Fibroblast of villous mesenchyme (primary cell): ENCODE data around the gene ILKAP. TPM values are rescaled to one million over a fixed set of nuclear protein-coding genes. Genes with fewer than 3 reads are reported as not detected.
A peak's percentile ranks its signal among the peaks of the same experiment; 100 is the strongest.

Experiments used
- DNase-seq: peaks from one replicate; pipeline ENCODE4 v3.0.0-alpha.2; 2010; ENCODE audit warnings: low read depth
- H3K4me3 ChIP-seq: 2 replicates; pipeline ENCODE4 v1.5.1; 2011; ENCODE audit warnings: low read depth, mild to moderate bottlenecking, low read length
- total RNA-seq: library from RNA; depleted of rRNA; stranded (reverse); fragments of >200 nt; gene quantifications from 2 replicates; pipeline ENCODE4 v1.2.3, GENCODE V29; 2012
- TF ChIP-seq, protein P1 (sequence below): IDR thresholded peaks from 2 replicates; pipeline ENCODE4 v1.5.1; 2012; ENCODE audit warnings: low read depth, mild to moderate bottlenecking, low read length; ENCODE audit not compliant: insufficient read depth

Gene ILKAP
- total RNA-seq, 1 donor, result 22.5 TPM

DNA sequence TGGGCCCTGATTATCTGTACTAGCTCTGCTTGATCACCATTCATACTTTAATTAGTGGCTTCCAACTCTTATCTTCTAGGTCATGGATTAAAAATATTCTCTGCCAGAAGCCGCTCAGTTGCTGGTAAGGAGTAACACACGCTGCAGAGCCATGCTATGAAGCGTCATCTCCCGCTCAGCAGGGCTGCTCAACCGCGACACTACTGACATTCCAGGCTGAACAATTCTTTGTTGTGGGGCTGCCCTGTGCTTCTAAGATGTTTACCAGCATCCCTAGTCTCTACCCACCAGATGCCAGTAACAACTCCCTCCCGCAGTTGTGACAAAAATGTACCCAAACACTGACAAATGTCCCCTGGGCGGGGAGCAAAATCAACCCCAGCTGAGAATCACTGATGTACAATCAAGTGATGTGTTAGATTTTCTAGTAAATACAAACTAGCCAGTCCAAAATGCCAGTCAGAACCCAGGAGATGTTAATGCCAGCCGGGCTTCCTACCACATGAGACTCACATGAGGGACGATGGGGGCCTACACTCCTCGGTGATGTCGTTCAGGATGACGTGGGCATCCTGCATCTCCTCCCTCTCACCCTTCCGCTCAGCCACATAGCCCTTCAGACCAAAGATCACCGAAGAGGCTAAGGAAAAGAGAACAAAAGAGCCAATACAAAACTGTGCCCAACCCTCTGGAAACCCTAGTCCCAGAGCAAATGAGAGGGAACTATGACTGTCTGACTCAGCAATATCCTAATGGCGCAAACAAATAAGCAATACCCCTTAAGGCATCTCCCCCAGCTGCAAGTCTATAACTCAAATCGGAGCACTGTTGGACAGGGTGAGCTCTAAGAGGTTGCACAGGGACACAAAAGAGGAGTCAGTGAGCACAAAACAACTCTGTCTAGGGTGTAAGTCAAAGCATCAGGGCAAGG is 15.6 kb downstream of the ILKAP start:
- TF ChIP-seq, protein P1, sequence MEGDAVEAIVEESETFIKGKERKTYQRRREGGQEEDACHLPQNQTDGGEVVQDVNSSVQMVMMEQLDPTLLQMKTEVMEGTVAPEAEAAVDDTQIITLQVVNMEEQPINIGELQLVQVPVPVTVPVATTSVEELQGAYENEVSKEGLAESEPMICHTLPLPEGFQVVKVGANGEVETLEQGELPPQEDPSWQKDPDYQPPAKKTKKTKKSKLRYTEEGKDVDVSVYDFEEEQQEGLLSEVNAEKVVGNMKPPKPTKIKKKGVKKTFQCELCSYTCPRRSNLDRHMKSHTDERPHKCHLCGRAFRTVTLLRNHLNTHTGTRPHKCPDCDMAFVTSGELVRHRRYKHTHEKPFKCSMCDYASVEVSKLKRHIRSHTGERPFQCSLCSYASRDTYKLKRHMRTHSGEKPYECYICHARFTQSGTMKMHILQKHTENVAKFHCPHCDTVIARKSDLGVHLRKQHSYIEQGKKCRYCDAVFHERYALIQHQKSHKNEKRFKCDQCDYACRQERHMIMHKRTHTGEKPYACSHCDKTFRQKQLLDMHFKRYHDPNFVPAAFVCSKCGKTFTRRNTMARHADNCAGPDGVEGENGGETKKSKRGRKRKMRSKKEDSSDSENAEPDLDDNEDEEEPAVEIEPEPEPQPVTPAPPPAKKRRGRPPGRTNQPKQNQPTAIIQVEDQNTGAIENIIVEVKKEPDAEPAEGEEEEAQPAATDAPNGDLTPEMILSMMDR, result no peak
- no peak for DNase-seq
- H3K4me3 ChIP-seq, result no peak overlapping the region

DNA sequence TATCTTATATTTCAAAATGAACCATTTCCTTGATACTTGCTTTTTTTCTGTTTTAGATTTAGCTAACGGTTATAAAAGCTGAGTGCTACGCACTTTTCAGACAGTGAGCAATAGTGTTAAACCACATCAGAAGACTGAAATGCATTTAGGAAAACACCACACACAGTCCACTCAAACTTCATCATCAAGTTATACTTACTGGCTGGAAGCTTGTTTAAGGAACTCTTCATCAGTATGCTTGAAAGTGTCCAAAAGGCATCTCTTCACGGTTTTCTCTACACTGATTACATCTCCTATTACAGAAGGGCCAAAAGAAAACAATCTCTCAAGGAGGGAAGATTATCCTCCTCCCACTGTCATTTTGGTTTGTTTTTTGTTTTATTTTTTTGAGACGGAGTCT is 19.7 kb downstream of the ILKAP start:
- TF ChIP-seq, protein P1, result no peak

DNA sequence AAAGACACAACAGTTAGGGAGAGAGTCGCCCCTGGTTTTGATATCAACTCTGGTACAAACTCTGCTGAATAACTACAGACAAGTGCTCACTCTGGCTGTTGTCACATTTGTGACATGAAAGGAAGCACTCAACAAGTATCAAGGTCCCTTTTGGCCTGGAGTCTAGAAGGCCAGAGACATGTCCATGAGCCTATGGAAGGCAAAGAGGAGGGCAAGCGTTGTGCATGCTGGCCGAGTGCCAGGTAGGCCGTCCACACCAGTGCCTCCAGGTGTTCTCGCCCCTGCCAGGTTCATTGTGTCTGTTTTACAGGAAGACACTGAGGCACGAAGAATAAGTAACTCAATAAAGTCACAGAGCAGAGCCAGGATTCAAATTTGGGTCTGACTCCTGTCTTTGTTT is 21.1 kb downstream of the ILKAP start:
- no peak for DNase-seq
- TF ChIP-seq, protein P1, result no peak
- H3K4me3 ChIP-seq, result no peak overlapping the region

More for the DNA sequence above, 19.7 kb downstream of the ILKAP start:
- peak; percentile 14 for DNase-seq
- no peak overlapping the region for H3K4me3 ChIP-seq

DNA sequence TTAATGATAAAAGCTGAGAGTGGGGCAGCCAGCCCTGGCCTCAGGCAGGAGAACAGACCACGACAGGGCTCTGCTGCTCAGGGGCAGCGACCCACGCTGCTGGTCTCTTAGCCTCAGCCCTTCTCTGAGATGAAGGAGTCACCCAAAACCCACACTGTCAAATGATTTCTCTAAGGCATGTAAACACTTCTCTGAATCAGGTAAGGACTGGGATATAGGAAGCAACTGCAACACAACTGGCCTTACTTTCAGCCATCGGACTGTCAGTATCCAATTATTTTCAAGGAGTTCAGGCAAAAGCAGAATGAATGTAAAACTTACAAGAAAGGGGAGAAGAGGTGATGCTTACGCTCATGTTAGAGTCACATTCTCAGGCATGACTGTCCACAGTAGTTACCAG is 22.9 kb downstream of the ILKAP start:
- TF ChIP-seq, protein P1, result no peak
- no peak for DNase-seq
- no peak overlapping the region for H3K4me3 ChIP-seq

DNA sequence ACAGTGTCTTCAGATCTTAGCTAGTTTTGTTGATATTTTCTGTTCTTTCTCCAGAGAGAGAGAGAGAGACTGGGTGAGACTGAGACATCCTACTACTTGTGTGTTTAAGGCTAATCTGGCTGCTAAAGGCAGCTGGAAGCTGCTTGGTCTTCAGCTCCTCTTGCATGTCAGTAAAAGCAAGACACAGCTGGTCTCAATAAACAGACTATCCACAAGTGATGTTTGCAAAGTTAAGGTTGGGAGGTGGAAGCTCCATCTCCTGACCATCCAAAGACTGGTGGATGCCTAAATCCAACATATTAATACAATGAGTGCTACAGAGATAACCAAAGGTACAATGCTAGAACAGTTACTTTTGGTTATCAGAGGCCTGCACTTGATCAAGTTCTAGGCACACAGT is 26.9 kb downstream of the ILKAP start:
- no peak overlapping the region for H3K4me3 ChIP-seq
- TF ChIP-seq, protein P1, result no peak
- peak; percentile 59 for DNase-seq

DNA sequence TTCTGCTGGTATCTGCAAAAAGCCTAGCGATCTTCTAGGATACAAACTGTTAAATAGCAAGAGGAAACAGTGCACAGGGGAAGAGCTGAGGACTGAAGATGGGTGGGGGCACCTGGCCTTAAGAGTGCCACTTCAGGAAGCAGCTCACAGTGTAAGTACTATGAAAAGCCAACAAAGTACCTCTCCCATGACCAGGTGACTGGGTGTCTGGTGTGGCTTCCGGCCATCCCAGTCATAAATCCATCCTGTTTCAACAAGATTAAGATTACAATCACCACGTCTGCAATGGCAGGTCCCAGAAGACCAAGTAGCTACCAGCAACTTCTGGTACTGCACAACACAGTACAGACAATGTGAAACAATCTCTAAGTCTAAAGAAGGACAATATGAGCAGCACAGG is 28.8 kb downstream of the ILKAP start:
- no peak for DNase-seq
- H3K4me3 ChIP-seq, result no peak overlapping the region
- TF ChIP-seq, protein P1, result no peak

DNA sequence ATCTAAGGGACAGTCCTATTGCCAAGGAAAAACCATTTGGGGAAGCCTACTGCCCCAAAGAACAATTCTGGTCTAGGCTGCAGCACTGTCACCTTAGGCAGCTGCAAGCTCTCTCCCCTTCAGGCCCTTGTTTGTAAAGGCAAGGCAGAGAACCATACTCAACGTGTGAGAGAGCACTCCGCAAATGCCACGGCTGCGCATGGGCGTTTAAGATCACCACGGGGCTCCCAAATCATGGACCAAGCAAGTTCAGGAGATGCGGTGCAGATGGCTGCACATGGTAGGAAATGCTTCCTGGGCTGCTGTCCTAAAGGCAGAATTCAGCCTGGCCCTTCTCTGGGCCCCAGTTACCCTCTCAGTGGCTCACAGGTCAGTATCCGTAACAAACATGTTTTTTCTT is 29.2 kb downstream of the ILKAP start:
- no peak overlapping the region for H3K4me3 ChIP-seq
- no peak for DNase-seq
- TF ChIP-seq, protein P1, result no peak
